Amniotic stem cell (primary cell): ENCODE measurements around the gene RBMXL3.
"Not testable (repeated sequence)": the region's sequence is repeated elsewhere in the genome, so short reads cannot be mapped to it uniquely, and the experiment has no call there.

Experiments used
- DNase-seq: peaks from one replicate; lab custom pipeline; 2025; lab: John Stamatoyannopoulos, UW

The RBMXL3 gene

DNA sequence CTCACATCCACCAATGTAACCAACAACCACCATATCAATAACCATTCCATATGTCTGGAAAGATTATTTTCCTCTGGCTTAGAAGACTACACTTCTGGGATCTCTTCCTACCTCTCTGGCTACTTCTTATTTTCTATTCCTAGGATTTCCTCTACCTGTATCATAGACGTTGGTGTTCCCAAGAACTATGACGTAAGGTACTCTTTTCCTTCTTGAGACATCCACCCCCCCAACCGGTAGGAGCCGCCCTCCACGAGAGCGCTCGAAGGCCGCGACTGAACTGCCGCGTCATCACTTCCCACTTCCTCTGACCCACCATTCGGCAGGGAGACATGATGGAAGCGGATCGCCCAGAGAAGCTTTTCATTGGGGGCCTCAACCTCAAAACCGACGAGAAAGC, at the start of gene RBMXL3:
Gene RBMXL3, plus strand, starts transcription at position 301 of the 400 bp plus-strand sequence. Its CDS starts 32 bp downstream, at position 333.
- no peak for DNase-seq

DNA sequence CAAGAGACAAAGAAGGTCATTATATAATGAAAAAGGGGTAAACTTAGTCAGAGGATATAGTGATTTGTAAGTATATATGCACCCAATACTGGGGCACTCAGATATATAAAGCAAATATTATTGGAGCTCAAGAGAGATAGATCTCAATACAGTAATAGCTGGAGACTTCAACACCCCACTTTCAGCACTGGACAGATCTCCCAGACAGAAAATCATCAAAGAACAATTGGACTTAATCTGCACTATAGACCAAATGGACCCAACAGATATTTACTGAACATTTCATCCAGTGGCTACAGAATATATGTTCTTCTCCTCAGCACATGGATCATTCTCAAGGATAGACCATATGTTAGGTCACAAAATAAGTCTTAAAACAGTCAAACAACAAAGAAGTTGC, 47.2 kb upstream of the RBMXL3 start:
- no peak for DNase-seq

- no peak for DNase-seq
Observed at GRCh38 chrX:115147220-115147619, 42.0 kb upstream of the RBMXL3 start.

GRCh38 chrX:115173181-115173580, 16.0 kb upstream of the RBMXL3 start:
- DNase-seq = no peak

GRCh38 chrX:115174548-115174947, 14.7 kb upstream of the RBMXL3 start:
- no peak for DNase-seq

DNA sequence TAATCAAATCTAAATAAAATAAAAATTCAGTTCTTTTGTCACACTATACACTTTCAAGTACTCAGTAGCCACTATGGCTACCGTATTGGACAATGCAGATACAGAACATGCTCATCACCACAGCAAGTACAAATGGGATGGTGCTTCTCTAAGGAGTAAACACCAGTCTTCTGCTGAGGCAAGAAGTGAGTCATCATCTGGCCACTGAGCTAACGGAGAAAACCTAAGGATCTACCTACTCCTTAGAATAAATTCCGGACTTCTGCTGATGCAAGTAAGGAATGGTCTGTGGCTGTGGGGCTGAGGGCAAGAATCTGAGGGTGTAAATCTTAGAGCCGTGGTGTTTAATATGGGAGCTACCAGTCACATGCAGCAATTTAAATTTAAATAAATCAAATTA, 11.3 kb upstream of the RBMXL3 start:
- no peak for DNase-seq

GRCh38 chrX:115178473-115178872, 10.7 kb upstream of the RBMXL3 start:
- DNase-seq = no peak

DNA sequence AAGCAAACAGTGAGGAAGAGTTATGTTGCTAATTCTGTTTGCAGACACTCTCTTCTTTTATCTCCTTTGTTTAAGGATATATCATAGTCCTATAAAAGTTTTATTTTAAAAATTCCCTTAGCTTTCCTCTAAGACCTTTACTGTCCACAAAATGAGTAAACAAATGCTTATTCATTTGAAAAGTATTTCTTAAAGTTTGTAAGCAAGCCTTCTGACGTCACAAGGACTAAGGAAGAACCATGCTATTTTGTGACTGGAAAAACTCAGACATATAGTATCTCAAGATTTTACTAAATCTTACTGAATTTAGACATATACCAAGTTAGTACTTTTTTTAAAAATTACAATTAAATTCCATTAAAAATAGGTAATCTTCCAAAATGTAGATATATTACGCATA, 5.2 kb upstream of the RBMXL3 start:
- DNase-seq = no peak

DNA sequence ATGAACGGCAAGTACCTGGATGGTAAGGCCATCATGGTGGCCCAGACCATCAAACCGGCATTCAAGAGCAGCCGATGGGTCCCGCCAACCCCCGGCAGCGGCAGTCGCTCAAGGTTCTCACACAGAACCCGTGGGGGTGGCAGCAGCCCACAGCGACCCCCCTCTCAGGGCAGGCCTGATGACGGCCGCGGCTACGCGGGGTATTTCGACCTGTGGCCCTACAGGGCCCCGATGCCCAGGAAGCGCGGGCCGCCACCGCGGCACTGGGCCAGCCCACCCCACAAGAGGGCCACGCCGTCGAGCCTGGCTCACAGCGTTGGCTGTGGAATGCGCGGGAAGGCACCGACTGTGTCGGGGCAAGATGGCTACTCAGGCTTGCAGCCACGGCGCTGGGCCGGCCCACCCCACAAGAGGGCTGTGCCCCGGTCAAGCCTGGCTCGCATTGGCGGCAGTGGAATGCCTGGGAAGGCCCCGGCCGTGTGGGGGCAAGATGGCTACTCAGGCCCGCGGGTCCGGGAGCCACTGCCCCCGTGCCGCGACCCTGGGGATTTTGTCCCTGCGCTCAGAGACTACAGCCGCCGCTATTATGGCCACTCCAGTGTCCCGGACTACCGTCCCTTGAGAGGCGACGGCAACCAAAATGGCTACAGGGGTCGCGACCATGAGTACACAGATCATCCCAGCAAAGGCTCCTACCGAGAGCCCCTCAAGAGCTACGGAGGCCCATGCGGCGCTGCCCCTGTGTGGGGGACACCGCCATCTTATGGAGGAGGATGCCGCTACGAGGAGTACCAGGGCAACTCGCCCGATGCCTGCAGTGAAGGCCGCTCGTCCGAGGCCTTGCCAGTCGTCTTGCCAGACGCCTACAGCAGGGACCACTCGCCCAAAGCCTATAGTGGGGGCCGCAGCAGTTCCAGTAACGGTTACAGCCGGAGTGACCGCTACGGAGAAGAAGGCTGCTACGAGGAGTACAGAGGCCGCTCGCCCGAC, 731 bp downstream of the RBMXL3 start:
- no peak for DNase-seq

GRCh38 chrX:115190636-115191489, 1.7 kb downstream of the RBMXL3 start:
- no peak for DNase-seq

DNA sequence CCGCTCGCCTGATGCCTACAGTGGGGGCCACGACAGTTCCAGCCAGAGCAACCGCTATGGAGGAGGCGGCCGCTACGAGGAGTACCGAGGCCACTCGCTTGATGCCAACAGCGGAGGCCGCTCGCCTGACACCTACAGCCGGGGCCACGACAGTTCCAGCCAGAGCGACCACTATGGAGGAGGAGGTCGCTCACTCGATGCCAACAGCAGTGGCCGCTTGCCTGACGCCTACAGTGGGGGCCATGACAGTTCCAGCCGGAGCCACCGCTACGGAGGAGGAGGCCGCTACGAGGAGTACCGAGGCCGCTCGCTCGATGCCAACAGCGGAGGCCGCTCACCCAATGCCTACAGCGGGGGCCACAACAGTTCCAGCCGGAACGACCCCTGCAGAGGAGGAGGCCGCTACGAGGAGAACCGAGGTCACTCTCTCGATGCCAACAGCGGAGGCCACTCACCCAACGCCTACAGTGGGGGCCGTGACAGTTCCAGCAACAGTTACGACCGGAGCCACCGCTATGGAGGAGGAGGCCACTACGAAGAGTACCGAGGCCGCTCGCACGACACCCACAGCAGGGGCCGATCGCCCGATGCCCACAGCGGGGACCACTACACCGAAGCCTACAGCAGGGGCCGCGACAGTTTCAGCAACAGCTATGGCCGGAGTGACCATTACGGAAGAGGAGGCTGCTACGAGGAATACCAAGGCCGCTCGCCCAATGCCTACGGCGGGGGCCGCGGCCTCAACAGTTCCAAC, 2.5 kb downstream of the RBMXL3 start:
- no peak for DNase-seq

DNA sequence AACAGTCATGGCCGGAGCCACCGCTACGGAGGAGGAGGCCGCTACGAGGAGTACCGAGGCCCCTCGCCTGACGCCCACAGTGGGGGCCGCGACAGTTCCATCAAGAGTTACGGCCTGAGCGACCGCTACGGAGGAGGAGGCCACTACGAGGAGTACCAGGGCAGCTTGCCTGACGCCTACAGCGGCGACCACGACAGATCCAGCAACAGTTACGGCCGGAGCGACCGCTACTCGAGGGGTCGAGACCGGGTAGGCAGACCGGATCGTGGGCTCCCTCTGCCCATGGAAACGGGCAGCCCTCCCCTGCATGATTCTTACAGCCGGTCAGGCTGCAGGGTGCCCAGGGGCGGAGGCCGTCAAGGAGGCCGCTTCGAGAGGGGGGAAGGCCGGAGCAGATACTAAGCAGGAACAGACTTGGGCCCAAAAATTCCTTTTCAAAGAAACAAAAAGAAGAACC, 3.1 kb downstream of the RBMXL3 start:
- DNase-seq = no peak

DNA sequence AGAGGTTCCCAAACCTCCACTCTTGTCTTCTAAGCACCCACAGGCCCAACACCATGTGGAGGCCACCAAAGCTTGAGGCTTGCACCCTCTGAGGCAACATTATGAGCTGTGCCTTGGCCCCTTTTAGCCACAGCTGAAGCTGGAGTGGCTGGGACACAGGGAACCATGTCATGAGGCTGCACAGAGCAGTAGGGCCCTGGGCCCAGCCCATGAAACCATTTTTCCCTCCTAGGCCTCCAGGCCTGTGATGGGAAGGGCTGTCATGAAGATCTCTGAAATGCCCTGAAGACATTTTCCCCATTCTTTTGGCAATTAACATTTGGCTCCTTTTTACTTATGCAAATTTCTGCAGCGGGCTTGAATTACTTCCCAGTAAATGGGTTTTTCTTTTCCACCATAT, 14.8 kb downstream of the RBMXL3 start:
- DNase-seq = no peak

DNA sequence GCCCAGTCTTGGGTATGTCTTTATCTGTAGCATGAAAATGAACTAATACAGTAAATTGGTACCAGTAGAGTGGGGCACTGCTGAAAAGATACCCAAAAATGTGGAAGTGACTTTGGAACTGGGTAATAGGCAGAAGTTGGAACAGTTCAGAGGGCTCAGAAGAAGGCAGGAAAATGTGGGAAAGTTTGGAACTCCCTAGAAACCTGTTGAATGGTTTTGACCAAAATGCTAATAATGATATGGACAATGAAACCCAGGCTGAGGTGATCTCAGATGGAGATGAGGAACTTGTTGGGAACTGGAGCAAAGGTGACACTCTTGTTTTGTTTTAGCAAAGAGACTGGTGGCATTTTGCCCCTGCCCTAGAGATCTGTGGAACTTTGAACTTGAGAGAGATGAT, 20.3 kb downstream of the RBMXL3 start:
- DNase-seq = not testable (repeated sequence)

GRCh38 chrX:115214151-115214550, 24.9 kb downstream of the RBMXL3 start:
- DNase-seq = no peak

GRCh38 chrX:115214605-115215004, 25.4 kb downstream of the RBMXL3 start:
- no peak for DNase-seq

GRCh38 chrX:115217346-115217745, 28.1 kb downstream of the RBMXL3 start:
- DNase-seq = not testable (repeated sequence)

- DNase-seq = no peak
Observed at GRCh38 chrX:115226929-115227328, 37.7 kb downstream of the RBMXL3 start.

- DNase-seq = no peak
Observed at GRCh38 chrX:115229337-115230003, 40.3 kb downstream of the RBMXL3 start.

- DNase-seq = no peak
Observed at GRCh38 chrX:115232933-115233496, 43.8 kb downstream of the RBMXL3 start.
